ENCODE results near the gene FAM227A.

The FAM227A gene

GRCh38 chr22:38608992-38609750 is 47.0 kb downstream of the FAM227A start:
- Histone ChIP-seq H3K9me3 (ENCODE audit: insufficient read depth, low read depth, low read length) (no peaks in the 10 kb centered on the region), H3K9ac (ENCODE audit: low read depth, low read length, poor library complexity, severe bottlenecking) (no peak overlapping the region), H3K4me3 (ENCODE audit: low read length, poor library complexity, severe bottlenecking) (no peak overlapping the region), H3F3A (ENCODE audit: low read depth) (no peaks in the 10 kb centered on the region), H4K20me1 (ENCODE audit: insufficient read depth, low read length, poor library complexity, severe bottlenecking) (no peaks in the 10 kb centered on the region), H3K79me2 (ENCODE audit: insufficient read depth, low read length) (no peaks in the 10 kb centered on the region), H3K9me2 (replicated peaks; ENCODE audit: low read depth, low read length) (no peaks in the 10 kb centered on the region), H2AFZ (ENCODE audit: low read length) (no peak overlapping the region), H3K4me1 (ENCODE audit: insufficient read depth, low read length, poor library complexity, severe bottlenecking) (no peaks in the 10 kb centered on the region), H3K4me2 (ENCODE audit: low read depth, low read length, poor library complexity, severe bottlenecking) (no peak overlapping the region), H3K36me3 (ENCODE audit: insufficient read depth, low read length) (no peaks in the 10 kb centered on the region), H3K27me3 (ENCODE audit: insufficient read depth, low read length, poor library complexity, severe bottlenecking) (no peaks in the 10 kb centered on the region)
- TF ChIP-seq CTCF (conservative IDR thresholded peaks at IDR 0.05; ENCODE audit: low read length) (no peak), EZH2phosphoT487 (IDR thresholded peaks at IDR 0.05; ENCODE audit: borderline replicate concordance) (no peak)

- Histone ChIP-seq H2AFZ (ENCODE audit: low read length) (no peak overlapping the region), H3K9ac (ENCODE audit: low read depth, low read length, poor library complexity, severe bottlenecking) (no peak overlapping the region), H3K9me3 (ENCODE audit: insufficient read depth, low read depth, low read length) (no peaks in the 10 kb centered on the region), H3F3A (ENCODE audit: low read depth) (no peaks in the 10 kb centered on the region), H3K4me3 (ENCODE audit: low read length, poor library complexity, severe bottlenecking) (no peak overlapping the region), H3K36me3 (ENCODE audit: insufficient read depth, low read length) (no peaks in the 10 kb centered on the region), H3K4me1 (ENCODE audit: insufficient read depth, low read length, poor library complexity, severe bottlenecking) (no peaks in the 10 kb centered on the region), H3K79me2 (ENCODE audit: insufficient read depth, low read length) (no peaks in the 10 kb centered on the region), H4K20me1 (ENCODE audit: insufficient read depth, low read length, poor library complexity, severe bottlenecking) (no peaks in the 10 kb centered on the region), H3K4me2 (ENCODE audit: low read depth, low read length, poor library complexity, severe bottlenecking) (no peak overlapping the region), H3K27me3 (ENCODE audit: insufficient read depth, low read length, poor library complexity, severe bottlenecking) (no peaks in the 10 kb centered on the region), H3K9me2 (replicated peaks; ENCODE audit: low read depth, low read length) (no peaks in the 10 kb centered on the region)
- TF ChIP-seq EZH2phosphoT487 (IDR thresholded peaks at IDR 0.05; ENCODE audit: borderline replicate concordance) (no peak), CTCF (conservative IDR thresholded peaks at IDR 0.05; ENCODE audit: low read length) (no peak)
Observed at GRCh38 chr22:38607680-38608079, 48.5 kb downstream of the FAM227A start.

- no peaks in the 10 kb centered on the region for H3F3A ChIP-seq (ENCODE audit: low read depth)
- H3K27me3 ChIP-seq (ENCODE audit: insufficient read depth, low read length, poor library complexity, severe bottlenecking), result no peaks in the 10 kb centered on the region
- no peaks in the 10 kb centered on the region for H3K79me2 ChIP-seq (ENCODE audit: insufficient read depth, low read length)
- no peak for TF ChIP-seq CTCF (conservative IDR thresholded peaks at IDR 0.05; ENCODE audit: low read length)
- TF ChIP-seq EZH2phosphoT487 (IDR thresholded peaks at IDR 0.05; ENCODE audit: borderline replicate concordance), result no peak
- no peak overlapping the region for H3K4me3 ChIP-seq (ENCODE audit: low read length, poor library complexity, severe bottlenecking)
- no peak overlapping the region for H3K4me2 ChIP-seq (ENCODE audit: low read depth, low read length, poor library complexity, severe bottlenecking)
- H3K9me2 ChIP-seq (replicated peaks; ENCODE audit: low read depth, low read length), result no peaks in the 10 kb centered on the region
- no peaks in the 10 kb centered on the region for H3K36me3 ChIP-seq (ENCODE audit: insufficient read depth, low read length)
- no peaks in the 10 kb centered on the region for H4K20me1 ChIP-seq (ENCODE audit: insufficient read depth, low read length, poor library complexity, severe bottlenecking)
- H3K9me3 ChIP-seq (ENCODE audit: insufficient read depth, low read depth, low read length), result no peaks in the 10 kb centered on the region
- no peak overlapping the region for H3K9ac ChIP-seq (ENCODE audit: low read depth, low read length, poor library complexity, severe bottlenecking)
- no peak overlapping the region for H2AFZ ChIP-seq (ENCODE audit: low read length)
- H3K4me1 ChIP-seq (ENCODE audit: insufficient read depth, low read length, poor library complexity, severe bottlenecking), result no peaks in the 10 kb centered on the region
Observed at GRCh38 chr22:38602166-38602565, 54.0 kb downstream of the FAM227A start.

Data from Loucy (cell line).